ENCODE measurements around the gene NECTIN2.
"Not testable (repeated sequence)": the region's sequence is repeated elsewhere in the genome, so short reads cannot be mapped to it uniquely, and the experiment has no call there.

The NECTIN2 gene

GRCh38 chr19:44908836-44909261 lies 62.8 kb downstream of the NECTIN2 start:
- DNase-seq (ENCODE audit: low spot score): no peak

- no peak for DNase-seq (ENCODE audit: low spot score)
Measured at GRCh38 chr19:44909775-44910174, 63.7 kb downstream of the NECTIN2 start.

DNA sequence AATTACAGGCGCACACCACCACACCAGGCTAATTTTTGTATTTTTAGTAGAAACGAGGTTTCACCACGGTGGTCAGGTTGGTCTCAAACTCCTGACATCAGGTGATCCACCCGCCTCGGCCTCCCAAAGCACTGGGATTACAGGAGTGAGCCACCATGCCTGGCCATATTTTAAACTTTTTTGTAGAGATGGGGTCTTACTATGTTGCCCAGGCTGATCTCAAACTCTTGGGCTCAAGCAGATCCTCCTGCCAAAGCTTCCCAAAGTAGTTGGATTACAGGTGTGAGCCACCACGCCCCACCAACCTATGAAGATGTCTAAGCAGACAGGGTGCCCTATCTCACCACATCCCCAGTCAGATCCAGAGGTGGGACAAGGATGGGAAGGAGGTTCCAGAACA lies 65.8 kb downstream of the NECTIN2 start:
- DNase-seq (ENCODE audit: low spot score): not testable (repeated sequence)

DNA sequence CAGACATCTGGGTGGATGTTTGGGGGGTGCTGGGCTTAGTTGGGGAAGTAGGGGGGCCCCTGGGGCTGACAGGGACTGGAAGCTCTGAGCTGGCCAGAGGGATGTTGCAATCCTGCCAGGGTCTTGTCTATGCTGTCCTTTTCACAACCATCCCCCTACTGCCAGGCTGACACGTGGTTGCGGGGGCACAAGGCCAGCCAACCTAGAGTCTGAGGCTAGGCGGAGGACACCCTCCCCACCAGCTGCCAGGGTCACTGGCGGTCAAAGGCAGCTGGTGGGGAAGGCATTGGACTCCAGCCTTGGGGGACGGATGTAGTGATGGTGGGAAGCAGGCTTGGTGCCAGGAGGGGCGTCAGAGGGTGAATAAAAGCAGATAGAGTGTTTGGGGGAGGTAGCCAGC lies 66.8 kb downstream of the NECTIN2 start:
- peak; percentile 89 for DNase-seq (ENCODE audit: low spot score)

- not testable (repeated sequence) for DNase-seq (ENCODE audit: low spot score)
Measured at GRCh38 chr19:44913512-44914432, 67.7 kb downstream of the NECTIN2 start.

GRCh38 chr19:44914433-44915206 lies 68.5 kb downstream of the NECTIN2 start, which contains the start of gene APOC1:
Gene APOC1 (plus strand): TSS chr19:44914608. CDS start chr19:44914892, 284 bp downstream.
- DNase-seq (ENCODE audit: low spot score): peak; percentile 75

DNA sequence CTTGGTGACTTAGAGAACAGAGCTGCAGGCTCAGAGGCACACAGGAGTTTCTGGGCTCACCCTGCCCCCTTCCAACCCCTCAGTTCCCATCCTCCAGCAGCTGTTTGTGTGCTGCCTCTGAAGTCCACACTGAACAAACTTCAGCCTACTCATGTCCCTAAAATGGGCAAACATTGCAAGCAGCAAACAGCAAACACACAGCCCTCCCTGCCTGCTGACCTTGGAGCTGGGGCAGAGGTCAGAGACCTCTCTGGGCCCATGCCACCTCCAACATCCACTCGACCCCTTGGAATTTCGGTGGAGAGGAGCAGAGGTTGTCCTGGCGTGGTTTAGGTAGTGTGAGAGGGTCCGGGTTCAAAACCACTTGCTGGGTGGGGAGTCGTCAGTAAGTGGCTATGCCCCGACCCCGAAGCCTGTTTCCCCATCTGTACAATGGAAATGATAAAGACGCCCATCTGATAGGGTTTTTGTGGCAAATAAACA lies 78.2 kb downstream of the NECTIN2 start:
- DNase-seq (ENCODE audit: low spot score): no peak

- DNase-seq (ENCODE audit: low spot score): peak; percentile 88
Measured at GRCh38 chr19:44925114-44925891, 79.2 kb downstream of the NECTIN2 start.

GRCh38 chr19:44926245-44927077 lies 80.4 kb downstream of the NECTIN2 start:
- not testable (repeated sequence) for DNase-seq (ENCODE audit: low spot score)

- no peak for DNase-seq (ENCODE audit: low spot score)
Measured at GRCh38 chr19:44927746-44928145, 81.6 kb downstream of the NECTIN2 start.

DNA sequence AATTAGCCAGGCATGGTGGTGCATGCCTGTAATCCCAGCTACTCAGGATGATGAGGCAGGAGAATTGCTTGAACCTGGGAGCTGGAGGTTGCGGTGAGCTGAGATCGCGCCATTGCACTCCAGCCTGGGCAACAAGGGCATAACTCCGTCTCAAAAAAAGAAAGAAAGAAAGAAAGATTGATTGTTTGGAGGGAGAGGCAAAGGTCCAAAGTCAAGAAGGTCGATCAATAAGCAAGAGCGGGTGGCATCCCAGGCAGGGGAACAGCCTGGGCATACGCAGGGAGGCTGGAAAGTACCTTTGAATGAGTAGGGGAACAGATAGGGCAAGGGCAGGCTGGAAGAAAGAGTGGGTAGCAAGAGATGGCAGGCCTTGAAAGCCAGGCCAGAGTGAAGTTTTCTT lies 84.0 kb downstream of the NECTIN2 start:
- DNase-seq (ENCODE audit: low spot score): no peak

DNA sequence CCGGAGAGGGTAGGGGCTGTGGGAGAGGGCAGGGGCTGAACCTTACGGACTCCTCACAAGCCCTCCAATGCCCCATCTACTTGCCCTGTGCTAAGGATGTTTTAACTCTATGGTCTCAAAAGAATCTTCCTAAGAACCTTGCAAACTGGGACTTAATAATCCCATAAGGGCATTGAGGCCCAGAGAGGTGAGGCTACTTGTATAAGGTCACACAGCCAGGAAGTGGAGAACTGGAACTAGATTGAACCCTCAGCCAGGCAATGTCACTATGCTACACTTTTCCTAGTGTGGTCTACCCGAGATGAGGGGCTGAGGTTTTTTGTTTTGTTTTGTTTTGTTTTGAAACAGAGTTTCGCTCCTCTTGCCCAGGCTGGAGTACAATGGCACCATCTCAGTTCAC lies 85.4 kb downstream of the NECTIN2 start:
- no peak for DNase-seq (ENCODE audit: low spot score)

Data from putamen (tissue), 1 donor.